ENCODE results near the gene MMP17.
A peak's percentile ranks its signal among the peaks of the same experiment; 100 is the strongest.
"Not testable (repeated sequence)": the region's sequence is repeated elsewhere in the genome, so short reads cannot be mapped to it uniquely, and the experiment has no call there.

Gene MMP17

GRCh38 chr12:131867471-131867870 lies 39.3 kb downstream of the MMP17 start:
- DNase-seq = no peak

- no peak for DNase-seq
Measured at GRCh38 chr12:131867891-131868675, 39.9 kb downstream of the MMP17 start.

- no peak for DNase-seq
Measured at GRCh38 chr12:131869871-131870418, 41.8 kb downstream of the MMP17 start.

GRCh38 chr12:131871677-131872076 lies 43.5 kb downstream of the MMP17 start:
- DNase-seq = no peak

- DNase-seq = no peak
Measured at GRCh38 chr12:131872154-131873051, 44.2 kb downstream of the MMP17 start.

GRCh38 chr12:131873293-131873692 lies 45.1 kb downstream of the MMP17 start:
- no peak for DNase-seq

GRCh38 chr12:131874972-131875371 lies 46.8 kb downstream of the MMP17 start:
- not testable (repeated sequence) for DNase-seq

GRCh38 chr12:131877216-131877615 lies 49.0 kb downstream of the MMP17 start:
- DNase-seq = not testable (repeated sequence)

GRCh38 chr12:131878436-131878835 lies 50.2 kb downstream of the MMP17 start:
- DNase-seq = not testable (repeated sequence)

GRCh38 chr12:131882804-131883520 lies 54.8 kb downstream of the MMP17 start:
- DNase-seq = no peak

GRCh38 chr12:131883521-131883900 lies 55.3 kb downstream of the MMP17 start:
- DNase-seq = no peak

GRCh38 chr12:131885076-131885475 lies 56.9 kb downstream of the MMP17 start:
- DNase-seq = not testable (repeated sequence)

GRCh38 chr12:131885543-131886057 lies 57.4 kb downstream of the MMP17 start:
- DNase-seq = no peak

- DNase-seq = not testable (repeated sequence)
Measured at GRCh38 chr12:131891722-131892121, 63.5 kb downstream of the MMP17 start.

GRCh38 chr12:131892711-131893604 lies 64.8 kb downstream of the MMP17 start:
- DNase-seq = no peak

GRCh38 chr12:131893605-131894312 lies 65.6 kb downstream of the MMP17 start:
- no peak for DNase-seq

GRCh38 chr12:131894313-131894860 lies 66.2 kb downstream of the MMP17 start, which contains the start of gene ULK1:
Gene ULK1 (plus strand): TSS chr12:131894622. CDS start chr12:131895002, 380 bp downstream.
- DNase-seq = peak; percentile 86

- no peak for DNase-seq
Measured at GRCh38 chr12:131894981-131895639, 66.9 kb downstream of the MMP17 start.

GRCh38 chr12:131895640-131896079 lies 67.5 kb downstream of the MMP17 start:
- DNase-seq = no peak
